HG03135 (cell line): ENCODE data around the gene CNPY1.
"Not testable (repeated sequence)": the region's sequence is repeated elsewhere in the genome, so short reads cannot be mapped to it uniquely, and the experiment has no call there.

Source experiments
- ATAC-seq: cut with Tn5 transposase; IDR thresholded peaks from one replicate; pipeline ENCODE4 v1.9.1; 2021; ENCODE audit warnings: mild to moderate bottlenecking, moderate library complexity; ENCODE audit not compliant: unreplicated experiment

Gene CNPY1

GRCh38 chr7:155534691-155535090 is 11.7 kb downstream of the CNPY1 start:
- ATAC-seq, result no peak

GRCh38 chr7:155533827-155534690 is 12.3 kb downstream of the CNPY1 start:
- no peak for ATAC-seq

GRCh38 chr7:155533120-155533826 is 13.1 kb downstream of the CNPY1 start:
- no peak for ATAC-seq

GRCh38 chr7:155532792-155533119 is 13.6 kb downstream of the CNPY1 start:
- no peak for ATAC-seq

- no peak for ATAC-seq
Measured at GRCh38 chr7:155531681-155532080, 14.7 kb downstream of the CNPY1 start.

- no peak for ATAC-seq
Measured at GRCh38 chr7:155530601-155531000, 15.8 kb downstream of the CNPY1 start.

- no peak for ATAC-seq
Measured at GRCh38 chr7:155529845-155530244, 16.5 kb downstream of the CNPY1 start.

GRCh38 chr7:155529346-155529745 is 17.0 kb downstream of the CNPY1 start:
- no peak for ATAC-seq

- ATAC-seq, result no peak
Measured at GRCh38 chr7:155527664-155528063, 18.7 kb downstream of the CNPY1 start.

- no peak for ATAC-seq
Measured at GRCh38 chr7:155526225-155526624, 20.1 kb downstream of the CNPY1 start.

- ATAC-seq, result no peak
Measured at GRCh38 chr7:155524018-155524556, 22.3 kb downstream of the CNPY1 start.

GRCh38 chr7:155523168-155523675 is 23.1 kb downstream of the CNPY1 start:
- ATAC-seq, result no peak

GRCh38 chr7:155521743-155522398 is 24.5 kb downstream of the CNPY1 start:
- ATAC-seq, result no peak

- no peak for ATAC-seq
Measured at GRCh38 chr7:155521007-155521742, 25.2 kb downstream of the CNPY1 start.

- no peak for ATAC-seq
Measured at GRCh38 chr7:155520114-155520513, 26.2 kb downstream of the CNPY1 start.

GRCh38 chr7:155519358-155519757 is 27.0 kb downstream of the CNPY1 start:
- not testable (repeated sequence) for ATAC-seq

GRCh38 chr7:155518633-155519032 is 27.7 kb downstream of the CNPY1 start:
- ATAC-seq, result no peak

- ATAC-seq, result no peak
Measured at GRCh38 chr7:155517969-155518368, 28.4 kb downstream of the CNPY1 start.

- ATAC-seq, result no peak
Measured at GRCh38 chr7:155517452-155517851, 28.9 kb downstream of the CNPY1 start.

- ATAC-seq, result no peak
Measured at GRCh38 chr7:155516466-155516865, 29.9 kb downstream of the CNPY1 start.

GRCh38 chr7:155515318-155515717 is 31.0 kb downstream of the CNPY1 start:
- no peak for ATAC-seq
